HCT116 (cell line): Measurements from ENCODE around the gene AOPEP. TPM values are rescaled to one million over a fixed set of nuclear protein-coding genes. Genes with fewer than 3 reads are reported as not detected.

Experiments used
- ATAC-seq: fragments of 200-7000 bp; cut with Tn5 transposase; 2 replicates; pipeline ENCODE4 v1.9.1; 2020; ENCODE audit warnings: mild to moderate bottlenecking, moderate library complexity
- BruUV-seq: library from RNA; stranded (reverse); fragments of 400-500 nt; replicated peaks from 2 replicates; lab custom pipeline; 2021; lab: Mats Ljungman, UMichigan
- CTCF ChIA-PET: fragments of 300-600 bp; sonication (Branson Sonifier 250); formaldehyde crosslinking; loops from one replicate; lab custom pipeline; 2021; ENCODE audit warnings: antibody characterized with exemption; lab: Charles Lee
- POLR2A ChIA-PET: fragments of 300-600, 350-600 bp; sonication (Branson Sonifier 250); formaldehyde crosslinking; loops from one replicate; lab custom pipeline; 2021; ENCODE audit warnings: antibody characterized with exemption; lab: Charles Lee
- RAD21 ChIA-PET, 2 experiments: fragments of 300-600 bp; sonication (Branson Sonifier 250); formaldehyde crosslinking; loops; one replicate each; lab custom pipeline; 2023; ENCODE audit warnings: low total read pairs in 2 of 2; ENCODE audit not compliant: uncharacterized antibody in 2 of 2, unreplicated experiment in 2 of 2, low non-redundant PET in 1 of 2; lab: Charles Lee
- DNase-seq: peaks from one replicate; pipeline ENCODE4 v3.0.0-alpha.2; 2010; ENCODE audit warnings: low read depth, low spot score
- H2AFZ ChIP-seq: fragments of 200-600 bp; shearing (Covaris generic), sonication (generic); 2 replicates; pipeline ENCODE4 v1.6.1; 2017; ENCODE audit warnings: low read depth, mixed run types, mixed read lengths, antibody characterized with exemption, low read length; ENCODE audit not compliant: poor library complexity, severe bottlenecking
- H3K27ac ChIP-seq: 2 replicates; pipeline ENCODE4 v1.5.1; 2012; ENCODE audit warnings: low read depth, low read length
- H3K27me3 ChIP-seq: fragments of 200-600 bp; sonication (generic); 2 replicates; pipeline ENCODE4 v1.6.1; 2016; ENCODE audit warnings: mixed run types, low read length, mixed read lengths; ENCODE audit not compliant: insufficient read depth
- H3K36me3 ChIP-seq, 2 experiments: fragments of 200-500 bp in 1 of 2; fragments of 200-600 bp in 1 of 2; sonication (Bioruptor generic) in 1 of 2; sonication (generic) in 1 of 2; 2 replicates each; pipeline versions ENCODE4 v1.5.1 to v1.6.1; 2014 to 2016; ENCODE audit warnings: low read length in 2 of 2, inconsistent platforms in 1 of 2, mixed read lengths in 1 of 2, mixed run types in 1 of 2; ENCODE audit not compliant: insufficient read depth in 2 of 2, control insufficient read depth in 1 of 2
- H3K4me1 ChIP-seq, 2 experiments: fragments of 200-600 bp in 1 of 2; sonication (generic) in 1 of 2; 2 replicates each; pipeline versions ENCODE4 v1.5.1 to v1.6.1; 2012 to 2017; ENCODE audit warnings: low read length in 2 of 2, inconsistent platforms in 1 of 2, mild to moderate bottlenecking in 1 of 2, mixed read lengths in 1 of 2, mixed run types in 1 of 2, moderate library complexity in 1 of 2; ENCODE audit not compliant: insufficient read depth in 2 of 2, control insufficient read depth in 1 of 2
- H3K4me2 ChIP-seq: fragments of 200-600 bp; sonication (generic); 2 replicates; pipeline ENCODE4 v1.6.1; 2017; ENCODE audit warnings: mixed run types, low read length, mixed read lengths
- H3K4me3 ChIP-seq, 2 experiments: fragments of 200-600 bp in 1 of 2; sonication (generic) in 1 of 2; replicated peaks in 1 of 2; 2 replicates each; pipeline ENCODE4 v1.5.1; 2011 to 2016; ENCODE audit warnings: low read length in 2 of 2, control low read depth in 1 of 2, low read depth in 1 of 2, mild to moderate bottlenecking in 1 of 2, mixed read lengths in 1 of 2, mixed run types in 1 of 2
- H3K79me2 ChIP-seq: fragments of 200-600 bp; sonication (generic); 2 replicates; pipeline ENCODE4 v1.6.1; 2017; ENCODE audit warnings: mild to moderate bottlenecking, mixed run types, low read length, moderate library complexity, mixed read lengths; ENCODE audit not compliant: insufficient read depth
- H3K9ac ChIP-seq: fragments of 200-600 bp; sonication (generic); 2 replicates; pipeline ENCODE4 v1.6.1; 2016; ENCODE audit warnings: low read length, mixed read lengths
- H3K9me2 ChIP-seq: fragments of 200-600 bp; sonication (generic), shearing (Covaris generic); 2 replicates; pipeline ENCODE4 v1.6.1; 2017; ENCODE audit warnings: mixed run types, mild to moderate bottlenecking, moderate library complexity; ENCODE audit not compliant: insufficient read depth
- H3K9me3 ChIP-seq, 2 experiments: fragments of 200-500 bp in 1 of 2; fragments of 200-600 bp in 1 of 2; sonication (Bioruptor generic) in 1 of 2; sonication (generic) in 1 of 2; 2 replicates each; pipeline ENCODE4 v1.6.1; 2014 to 2017; ENCODE audit warnings: low read length in 2 of 2, mixed read lengths in 2 of 2, inconsistent platforms in 1 of 2, low read depth in 1 of 2, mild to moderate bottlenecking in 1 of 2, mixed run types in 1 of 2, moderate library complexity in 1 of 2; ENCODE audit not compliant: control insufficient read depth in 1 of 2, insufficient read depth in 1 of 2
- H4K20me1 ChIP-seq: fragments of 200-600 bp; sonication (generic), shearing (Covaris generic); 2 replicates; pipeline ENCODE4 v1.6.1; 2017; ENCODE audit warnings: mixed run types, mild to moderate bottlenecking, moderate library complexity; ENCODE audit not compliant: insufficient read depth
- CBX3 ChIP-seq: IDR thresholded peaks from 2 replicates; pipeline ENCODE4 v1.6.1; 2012; ENCODE audit warnings: low read depth
- CEBPB ChIP-seq: IDR thresholded peaks from 2 replicates; pipeline ENCODE4 v1.6.1; 2012; ENCODE audit warnings: low read depth
- EGR1 ChIP-seq: IDR thresholded peaks from 2 replicates; pipeline ENCODE4 v1.6.1; 2012; ENCODE audit warnings: low read depth
- ELF1 ChIP-seq: IDR thresholded peaks from 2 replicates; pipeline ENCODE4 v1.6.1; 2012; ENCODE audit warnings: low read depth, borderline replicate concordance
- JUND ChIP-seq: IDR thresholded peaks from 2 replicates; pipeline ENCODE4 v1.6.1; 2012
- REST ChIP-seq: IDR thresholded peaks from 2 replicates; pipeline ENCODE4 v1.6.1; 2012; ENCODE audit warnings: low read depth
- intact Hi-C: fragments of 100-400 bp; cut with micrococcal nuclease; formaldehyde crosslinking; loops from 2 replicates; pipeline ENCODE4 v1.10.0; 2022
- total RNA-seq: library from RNA; stranded (reverse); gene quantifications from one replicate; pipeline ENCODE4 v1.2.1, GENCODE V29; 2021; ENCODE audit not compliant: unreplicated experiment

AOPEP gene
- total RNA-seq, 1 experiment from 2014 or later: 15.1 TPM

- no peaks in the 10 kb centered on the region for H3K79me2 ChIP-seq
- TF ChIP-seq EGR1: no peak
- no peak for TF ChIP-seq CEBPB
- no peak for TF ChIP-seq CBX3
- no peak for TF ChIP-seq REST
- TF ChIP-seq ELF1: no peak
- TF ChIP-seq JUND: no peak
- no peak overlapping the region for H3K9ac ChIP-seq
- H2AFZ ChIP-seq: no peak overlapping the region
- H3K9me3 ChIP-seq: no peaks in the 10 kb centered on the region
- DNase-seq (no peak), ATAC-seq (no peak)
- POLR2A ChIA-PET: no interaction called here
- no peaks in the 10 kb centered on the region for H3K27me3 ChIP-seq
- H3K36me3 ChIP-seq: no peaks in the 10 kb centered on the region
- H3K9me2 ChIP-seq: no peaks in the 10 kb centered on the region
- H3K4me3 ChIP-seq: no peak overlapping the region
- peaks cover 13 to 26% of the 10 kb centered on the region in 2 experiments for H3K4me1 ChIP-seq
- CTCF ChIA-PET: no interaction called here
- H3K27ac ChIP-seq: no peak overlapping the region
- H3K4me2 ChIP-seq: no peak overlapping the region
- BruUV-seq: no TSS peak
- no peaks in the 10 kb centered on the region for H4K20me1 ChIP-seq
- RAD21 ChIA-PET: no interaction called here
- intact Hi-C loops: no loop called here
Observed at GRCh38 chr9:95095641-95096355, 369.3 kb downstream of the AOPEP start.
